ENCODE results near the gene CEACAM19. TPM values are rescaled to one million over a fixed set of nuclear protein-coding genes. Genes with fewer than 3 reads are reported as not detected.

Gene CEACAM19
- total RNA-seq, 1 experiment from 2014 or later: 3.5 TPM

DNA sequence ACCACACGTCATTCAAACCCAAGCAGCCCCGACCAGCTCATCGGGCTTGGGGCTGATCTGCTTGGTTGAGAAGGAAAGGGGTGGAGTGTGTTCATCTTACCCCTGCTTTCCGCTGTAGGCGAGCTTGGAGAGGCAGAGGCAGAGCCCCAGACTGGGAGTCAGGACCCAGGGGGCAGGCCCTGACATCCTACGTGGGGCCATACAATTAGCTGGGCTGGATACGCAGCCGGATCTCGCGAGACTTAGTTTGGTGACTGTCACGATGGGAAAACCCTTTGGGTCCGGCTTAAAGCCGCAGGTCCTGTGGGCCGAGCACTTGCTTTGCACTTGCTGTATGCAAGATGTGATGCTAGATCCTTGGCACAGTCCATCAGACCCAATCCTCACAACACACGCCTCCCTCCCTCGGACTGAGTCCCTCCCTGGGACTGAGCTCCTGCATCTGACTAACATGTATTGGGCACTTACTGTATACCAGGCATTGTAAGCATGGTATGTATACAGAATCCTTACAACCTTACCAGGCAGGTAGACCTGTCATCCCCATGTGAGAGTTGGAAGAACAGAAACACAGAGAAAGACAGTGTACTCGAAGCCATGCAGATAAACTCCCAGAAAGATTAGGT is 31.4 kb downstream of the CEACAM19 start:
- no peak overlapping the region for H2AK5ac ChIP-seq (ENCODE audit: insufficient read length, low read length)
- H3K14ac ChIP-seq (ENCODE audit: insufficient read depth, low read length): no peak overlapping the region
- H2BK12ac ChIP-seq (ENCODE audit: insufficient read length, low read depth, low read length): no peak overlapping the region
- TF ChIP-seq, protein P1, sequence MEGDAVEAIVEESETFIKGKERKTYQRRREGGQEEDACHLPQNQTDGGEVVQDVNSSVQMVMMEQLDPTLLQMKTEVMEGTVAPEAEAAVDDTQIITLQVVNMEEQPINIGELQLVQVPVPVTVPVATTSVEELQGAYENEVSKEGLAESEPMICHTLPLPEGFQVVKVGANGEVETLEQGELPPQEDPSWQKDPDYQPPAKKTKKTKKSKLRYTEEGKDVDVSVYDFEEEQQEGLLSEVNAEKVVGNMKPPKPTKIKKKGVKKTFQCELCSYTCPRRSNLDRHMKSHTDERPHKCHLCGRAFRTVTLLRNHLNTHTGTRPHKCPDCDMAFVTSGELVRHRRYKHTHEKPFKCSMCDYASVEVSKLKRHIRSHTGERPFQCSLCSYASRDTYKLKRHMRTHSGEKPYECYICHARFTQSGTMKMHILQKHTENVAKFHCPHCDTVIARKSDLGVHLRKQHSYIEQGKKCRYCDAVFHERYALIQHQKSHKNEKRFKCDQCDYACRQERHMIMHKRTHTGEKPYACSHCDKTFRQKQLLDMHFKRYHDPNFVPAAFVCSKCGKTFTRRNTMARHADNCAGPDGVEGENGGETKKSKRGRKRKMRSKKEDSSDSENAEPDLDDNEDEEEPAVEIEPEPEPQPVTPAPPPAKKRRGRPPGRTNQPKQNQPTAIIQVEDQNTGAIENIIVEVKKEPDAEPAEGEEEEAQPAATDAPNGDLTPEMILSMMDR (conservative IDR thresholded peaks at IDR 0.05): no peak
- peaks cover 5% of the 10 kb centered on the region for H3K27me3 Mint-ChIP-seq (ENCODE audit: low read depth)
- no peak overlapping the region for H2BK5ac ChIP-seq (ENCODE audit: insufficient read length, low read length)
- no peak overlapping the region for H4K5ac ChIP-seq (ENCODE audit: insufficient read length, low read depth, low read length)
- no peak overlapping the region for H4K91ac ChIP-seq (ENCODE audit: insufficient read length, low read depth, low read length)
- H3K9ac ChIP-seq (ENCODE audit: extremely low read depth, insufficient read length, low read length): no peak overlapping the region
- WGBS (ENCODE audit: extremely low coverage, insufficient read length, low lambda C conversion rate): no CpG with 5 or more reads among the region's 17 CpGs
- H3K27ac Mint-ChIP-seq: peak overlapping the region in 1 of 3 experiments; percentile 44; a peak in 1 of 7 replicates
- no peaks in the 10 kb centered on the region for H3K27me3 ChIP-seq (ENCODE audit: insufficient read depth, low read length)
- H4K20me1 ChIP-seq (ENCODE audit: control insufficient read depth, insufficient read depth, insufficient read length): no peaks in the 10 kb centered on the region
- no peak overlapping the region for H3T11ph ChIP-seq (ENCODE audit: low read length)
- H3K23me2 ChIP-seq (ENCODE audit: insufficient read length, low read depth, low read length, poor library complexity, severe bottlenecking): no peaks in the 10 kb centered on the region
- H3K36me3 Mint-ChIP-seq (ENCODE audit: insufficient read depth in 1 of 3, low read depth in 3 of 3): no peaks in the 10 kb centered on the region; a peak in 1 of 7 replicates
- no peak overlapping the region for H3K4ac ChIP-seq (ENCODE audit: low read depth, low read length)
- no peak overlapping the region for H3K4me2 ChIP-seq (ENCODE audit: insufficient read depth, insufficient read length, low read length)
- no peak for DNase-seq
- H2BK15ac ChIP-seq (ENCODE audit: low read depth, low read length): no peak overlapping the region
- H3K79me2 ChIP-seq (ENCODE audit: insufficient read depth, low read length): no peaks in the 10 kb centered on the region
- no peak overlapping the region for H3K23ac ChIP-seq (ENCODE audit: insufficient read length, low read depth, low read length)
- H3K9me3 Mint-ChIP-seq: no peaks in the 10 kb centered on the region
- peaks cover 0 to under 1% of the 10 kb centered on the region in 2 experiments; a peak in 1 of 4 replicates for H3K4me1 Mint-ChIP-seq
- H4K8ac ChIP-seq (replicated peaks; ENCODE audit: insufficient read length, low read depth, low read length): no peak overlapping the region
- H3K56ac ChIP-seq (ENCODE audit: insufficient read length, low read depth, low read length): no peak overlapping the region
- H2BK120ac ChIP-seq (ENCODE audit: low read depth, low read length, poor library complexity, severe bottlenecking): no peak overlapping the region
- no peaks in the 10 kb centered on the region for H3K9me3 ChIP-seq (ENCODE audit: control insufficient read depth, low read depth, low read length)
- no peak overlapping the region for H2AFZ ChIP-seq (ENCODE audit: low read length)
- H2BK20ac ChIP-seq (ENCODE audit: low read depth, low read length, poor library complexity, severe bottlenecking): no peak overlapping the region
- no peak overlapping the region for H3K18ac ChIP-seq (ENCODE audit: insufficient read length, low read depth, low read length)
- no peaks in the 10 kb centered on the region for H3K4me1 ChIP-seq (ENCODE audit: insufficient read depth, low read length)
- no peaks in the 10 kb centered on the region for H3K79me1 ChIP-seq (ENCODE audit: insufficient read depth, low read depth, low read length, poor library complexity, severe bottlenecking)
- no peak overlapping the region for H3K27ac ChIP-seq (ENCODE audit: insufficient read length, low read depth, low read length)
- no peak overlapping the region for H3K4me3 Mint-ChIP-seq
